Thyroid gland (tissue), 4 donors: Measurements from ENCODE around the gene MTA1.

Experiments used
- POLR2A ChIP-seq, 2 donors: fragments of 450-650 bp; IDR thresholded peaks; one replicate each; pipeline ENCODE4 v1.6.1; 2017; ENCODE audit warnings: antibody characterized with exemption in 2 of 2, mild to moderate bottlenecking in 2 of 2, moderate library complexity in 1 of 2
- TF ChIP-seq, protein P1 (sequence below), 6 experiments: fragments of 200-600 bp in 3 of 6; fragments of 450-650 bp in 3 of 6; sonication (generic) in 3 of 6; IDR thresholded peaks; one replicate each; pipeline ENCODE4 v1.5.1; 2016 to 2019; ENCODE audit warnings: antibody characterized with exemption in 6 of 6, mild to moderate bottlenecking in 2 of 6, inconsistent platforms in 1 of 6, moderate library complexity in 1 of 6

DNA sequence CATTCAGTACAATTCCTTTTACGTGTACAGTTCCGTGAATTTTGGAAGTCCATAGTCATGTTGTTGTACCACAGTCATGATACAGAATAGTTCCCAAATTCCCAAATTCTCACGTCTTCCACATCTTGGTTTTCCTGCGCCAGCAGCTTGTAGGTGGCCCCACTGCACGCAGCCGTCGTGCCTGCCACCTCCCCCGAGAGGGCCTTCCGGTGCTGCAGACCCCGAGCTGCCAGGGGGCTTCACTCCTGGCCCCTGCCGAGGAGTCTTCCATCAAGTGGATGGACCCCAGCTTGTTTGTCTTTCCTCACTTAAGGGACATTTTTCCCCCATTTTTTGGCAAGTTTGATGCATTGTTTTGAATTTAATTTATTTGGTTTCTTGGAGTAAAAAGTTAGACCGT lies 16.8 kb downstream of the MTA1 start:
- TF ChIP-seq, protein P1, sequence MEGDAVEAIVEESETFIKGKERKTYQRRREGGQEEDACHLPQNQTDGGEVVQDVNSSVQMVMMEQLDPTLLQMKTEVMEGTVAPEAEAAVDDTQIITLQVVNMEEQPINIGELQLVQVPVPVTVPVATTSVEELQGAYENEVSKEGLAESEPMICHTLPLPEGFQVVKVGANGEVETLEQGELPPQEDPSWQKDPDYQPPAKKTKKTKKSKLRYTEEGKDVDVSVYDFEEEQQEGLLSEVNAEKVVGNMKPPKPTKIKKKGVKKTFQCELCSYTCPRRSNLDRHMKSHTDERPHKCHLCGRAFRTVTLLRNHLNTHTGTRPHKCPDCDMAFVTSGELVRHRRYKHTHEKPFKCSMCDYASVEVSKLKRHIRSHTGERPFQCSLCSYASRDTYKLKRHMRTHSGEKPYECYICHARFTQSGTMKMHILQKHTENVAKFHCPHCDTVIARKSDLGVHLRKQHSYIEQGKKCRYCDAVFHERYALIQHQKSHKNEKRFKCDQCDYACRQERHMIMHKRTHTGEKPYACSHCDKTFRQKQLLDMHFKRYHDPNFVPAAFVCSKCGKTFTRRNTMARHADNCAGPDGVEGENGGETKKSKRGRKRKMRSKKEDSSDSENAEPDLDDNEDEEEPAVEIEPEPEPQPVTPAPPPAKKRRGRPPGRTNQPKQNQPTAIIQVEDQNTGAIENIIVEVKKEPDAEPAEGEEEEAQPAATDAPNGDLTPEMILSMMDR (IDR thresholded peaks at IDR 0.05): no peak
- no peak for TF ChIP-seq POLR2A (IDR thresholded peaks at IDR 0.05)
